Effector memory CD4-positive, alpha-beta T cell (primary cell): Measurements from ENCODE around the gene MYBPC2.

Experiments used
- DNase-seq, 3 donors: peaks; one replicate each; pipeline ENCODE4 v3.0.0-alpha.2; 2020
- H3K27ac ChIP-seq: 2 replicates; pipeline ENCODE4 v1.7.0; 2013; ENCODE audit warnings: mild to moderate bottlenecking, low read length, moderate library complexity; ENCODE audit not compliant: insufficient read depth, poor library complexity, severe bottlenecking
- H3K27me3 ChIP-seq: replicated peaks from 2 replicates; pipeline ENCODE4 v1.7.0; 2013; ENCODE audit warnings: mild to moderate bottlenecking, low read length; ENCODE audit not compliant: insufficient read depth, control insufficient read depth, poor library complexity, severe bottlenecking
- H3K36me3 ChIP-seq: 2 replicates; pipeline ENCODE4 v1.7.0; 2013; ENCODE audit warnings: mild to moderate bottlenecking, low read length, moderate library complexity; ENCODE audit not compliant: control insufficient read depth, insufficient read depth
- H3K4me1 ChIP-seq: 2 replicates; pipeline ENCODE4 v1.7.0; 2013; ENCODE audit warnings: low read length, mild to moderate bottlenecking; ENCODE audit not compliant: control insufficient read depth, insufficient read depth, poor library complexity, severe bottlenecking
- H3K4me3 ChIP-seq: 2 replicates; pipeline ENCODE4 v1.7.0; 2013; ENCODE audit warnings: low read length, low read depth, mild to moderate bottlenecking; ENCODE audit not compliant: insufficient read depth, poor library complexity, severe bottlenecking
- H3K9me3 ChIP-seq: 2 replicates; pipeline ENCODE4 v1.7.0; 2013; ENCODE audit warnings: mild to moderate bottlenecking, low read length, moderate library complexity; ENCODE audit not compliant: control insufficient read depth

The MYBPC2 gene

DNA sequence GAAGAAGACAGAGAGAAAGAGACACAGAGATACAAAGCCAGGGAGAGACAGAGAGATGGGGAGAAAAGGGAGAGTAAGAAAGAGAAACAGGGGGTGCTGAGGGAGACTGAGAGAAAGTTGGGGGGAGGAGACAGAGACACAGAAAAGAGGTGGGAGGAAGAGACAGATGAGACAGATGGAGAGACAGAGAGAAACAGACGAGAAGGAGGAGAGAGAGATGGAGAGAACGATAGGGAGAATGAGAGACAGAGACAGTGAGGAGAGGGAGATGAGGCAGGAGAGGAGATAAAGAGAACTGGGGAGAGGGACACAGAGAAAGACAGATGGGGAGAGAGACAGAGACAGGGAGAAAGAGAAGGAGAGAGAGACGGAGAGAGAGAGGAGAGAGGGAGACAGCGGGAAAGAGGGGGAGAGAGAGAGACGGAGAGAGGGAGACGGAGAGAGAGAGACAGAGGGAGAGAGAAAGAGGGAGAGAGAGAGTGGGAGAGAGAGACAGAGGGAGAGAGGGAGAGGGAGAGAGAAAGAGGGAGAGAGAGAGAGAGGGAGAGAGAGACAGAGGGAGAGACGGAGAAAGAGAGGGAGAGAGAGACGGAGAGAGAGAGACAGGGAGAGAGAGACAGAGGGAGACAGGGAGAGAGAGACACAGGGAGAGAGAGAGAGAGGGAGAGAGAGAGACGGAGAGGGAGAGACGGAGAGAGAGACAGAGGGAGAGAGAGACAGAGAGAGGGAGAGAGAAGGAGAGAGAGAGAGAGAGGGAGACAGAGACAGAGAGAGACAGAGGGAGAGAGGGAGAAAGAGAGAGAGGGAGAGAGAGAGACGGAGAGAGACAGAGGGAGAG lies 65.7 kb downstream of the MYBPC2 start:
- no peak overlapping the region for H3K27ac ChIP-seq
- no peaks in the 10 kb centered on the region for H3K4me1 ChIP-seq
- DNase-seq: no peak
- H3K4me3 ChIP-seq: no peak overlapping the region
- no peaks in the 10 kb centered on the region for H3K9me3 ChIP-seq
- H3K36me3 ChIP-seq: no peaks in the 10 kb centered on the region
- H3K27me3 ChIP-seq: no peaks in the 10 kb centered on the region

DNA sequence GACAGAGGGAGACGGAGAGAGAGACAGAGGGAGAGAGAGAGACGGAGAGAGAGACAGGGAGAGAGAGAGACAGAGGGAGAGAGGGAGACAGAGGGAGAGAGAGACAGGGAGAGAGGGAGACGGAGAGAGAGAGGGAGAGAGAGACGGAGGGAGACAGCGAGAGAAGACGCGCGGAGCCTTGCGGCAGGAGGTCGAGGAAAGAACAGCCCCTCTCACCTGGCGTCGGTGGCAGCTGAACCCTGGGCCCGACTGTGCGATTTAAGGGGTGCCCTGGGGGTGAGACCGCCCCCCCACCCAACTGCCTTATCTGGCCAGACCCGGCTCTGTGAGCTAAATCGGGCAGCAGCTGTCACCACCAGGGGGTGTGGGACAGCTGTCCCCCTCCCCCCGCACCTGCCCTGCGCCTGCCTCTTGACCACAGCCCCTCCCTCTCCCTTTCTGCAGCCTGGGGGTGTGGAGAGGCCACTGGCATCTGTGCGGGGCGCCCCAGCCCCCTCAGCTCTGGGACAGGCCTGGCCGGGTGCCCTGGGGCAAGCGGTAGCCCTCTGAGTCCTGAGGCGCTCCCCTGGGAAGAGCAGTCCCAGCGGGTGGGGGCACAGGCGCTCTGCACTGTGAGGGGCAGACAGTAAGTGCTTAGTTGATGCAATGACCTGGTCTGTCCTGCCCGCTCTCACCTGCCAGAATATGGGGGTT lies 67.5 kb downstream of the MYBPC2 start:
- no peaks in the 10 kb centered on the region for H3K4me1 ChIP-seq
- H3K9me3 ChIP-seq: no peaks in the 10 kb centered on the region
- H3K36me3 ChIP-seq: no peaks in the 10 kb centered on the region
- H3K27ac ChIP-seq: no peak overlapping the region
- H3K27me3 ChIP-seq: no peaks in the 10 kb centered on the region
- no peak for DNase-seq
- H3K4me3 ChIP-seq: no peak overlapping the region

DNA sequence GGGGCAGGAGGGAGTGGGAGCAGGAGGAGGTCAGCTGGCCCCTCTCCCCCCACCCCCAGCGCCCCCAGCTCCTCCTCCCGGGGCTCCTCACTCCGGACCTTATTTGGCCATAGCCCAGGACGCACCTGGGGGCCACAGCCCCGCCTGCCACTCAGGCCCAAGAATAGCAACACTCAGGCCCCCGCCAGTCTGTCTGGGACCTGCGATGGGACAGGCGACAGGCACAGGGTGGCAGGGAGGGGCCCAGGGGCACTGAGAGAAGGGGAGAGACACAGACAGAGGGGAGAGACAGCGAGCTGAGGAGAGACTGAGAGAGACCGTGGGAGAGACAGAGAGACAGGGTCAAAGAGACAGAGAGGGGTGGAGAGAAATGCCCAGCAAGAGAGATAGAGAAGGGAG lies 68.1 kb downstream of the MYBPC2 start:
- no peaks in the 10 kb centered on the region for H3K27me3 ChIP-seq
- H3K9me3 ChIP-seq: no peaks in the 10 kb centered on the region
- H3K27ac ChIP-seq: no peak overlapping the region

DNA sequence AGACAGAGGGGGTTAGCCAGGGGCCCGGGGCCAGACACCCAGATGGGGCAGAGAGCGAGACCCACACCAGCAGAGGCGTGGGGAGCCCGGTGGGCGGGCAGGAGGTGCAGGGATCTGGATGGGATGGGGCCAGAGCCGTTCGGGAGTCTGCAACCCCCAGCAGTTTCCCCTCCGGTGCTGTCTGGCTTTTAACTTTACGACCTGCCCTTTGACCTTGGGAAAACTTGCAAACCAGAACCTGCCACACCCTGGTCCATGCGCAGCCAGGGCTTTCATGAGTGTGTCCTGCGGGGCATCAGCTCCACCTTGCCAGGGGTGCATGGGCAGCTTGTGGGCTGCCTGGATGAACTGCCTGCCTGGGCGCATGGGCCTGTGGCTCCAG lies 68.5 kb downstream of the MYBPC2 start:
- Histone ChIP-seq H3K4me1 (no peaks in the 10 kb centered on the region), H3K36me3 (no peaks in the 10 kb centered on the region), H3K4me3 (no peak overlapping the region), H3K27me3 (no peaks in the 10 kb centered on the region), H3K27ac (no peak overlapping the region), H3K9me3 (no peaks in the 10 kb centered on the region)
- DNase-seq: no peak

More for the DNA sequence above, 68.1 kb downstream of the MYBPC2 start:
- no peaks in the 10 kb centered on the region for H3K36me3 ChIP-seq
- H3K4me3 ChIP-seq: no peak overlapping the region
- no peaks in the 10 kb centered on the region for H3K4me1 ChIP-seq
- DNase-seq: no peak

DNA sequence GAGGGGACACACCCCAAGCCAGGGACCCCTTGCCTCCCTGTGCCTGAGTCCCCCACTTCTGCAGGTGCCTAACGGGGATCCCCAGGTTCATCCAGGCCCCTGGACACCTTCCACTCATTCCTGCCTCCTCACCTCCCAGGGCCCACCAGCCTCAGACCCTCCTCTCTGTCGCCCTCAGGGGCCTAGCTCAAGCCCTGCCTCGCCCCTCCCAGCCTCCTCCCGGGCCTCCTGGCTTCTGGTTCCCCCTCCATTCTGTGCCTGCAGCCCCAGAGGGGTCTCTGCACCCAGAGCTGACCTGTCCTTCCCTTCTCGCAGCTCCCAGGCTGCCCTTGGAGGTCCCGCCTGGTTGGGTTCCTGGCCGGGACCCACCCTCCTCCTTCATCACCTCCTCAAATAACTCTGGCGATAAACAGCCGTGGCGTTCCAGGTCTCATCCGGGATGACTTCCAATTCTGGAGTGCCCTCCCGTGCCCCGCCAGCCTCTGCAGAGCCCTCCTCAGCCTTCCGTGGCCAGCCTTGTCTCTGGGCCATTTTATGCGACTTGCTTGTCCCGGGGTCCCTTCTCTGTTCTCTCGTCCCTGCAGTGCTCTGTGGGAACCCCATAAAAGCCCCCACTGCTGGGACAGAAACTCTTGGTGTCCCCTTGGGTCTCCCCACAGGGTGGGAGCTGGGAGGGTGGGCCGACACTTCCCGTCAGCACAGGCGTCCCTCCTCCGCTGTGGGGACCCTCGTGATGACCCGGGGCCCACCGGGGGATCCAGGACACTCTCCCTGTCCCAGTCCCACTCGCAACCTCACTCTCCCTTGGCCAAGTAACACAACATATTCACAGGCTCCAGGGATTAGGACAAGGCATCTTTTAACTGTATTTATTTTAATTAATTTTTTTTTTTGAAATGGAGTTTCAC lies 69.1 kb downstream of the MYBPC2 start:
- H3K4me3 ChIP-seq: no peak overlapping the region
- H3K36me3 ChIP-seq: no peaks in the 10 kb centered on the region
- H3K9me3 ChIP-seq: no peaks in the 10 kb centered on the region
- H3K4me1 ChIP-seq: no peaks in the 10 kb centered on the region
- DNase-seq: no peak
- H3K27me3 ChIP-seq: no peaks in the 10 kb centered on the region
- H3K27ac ChIP-seq: no peak overlapping the region

DNA sequence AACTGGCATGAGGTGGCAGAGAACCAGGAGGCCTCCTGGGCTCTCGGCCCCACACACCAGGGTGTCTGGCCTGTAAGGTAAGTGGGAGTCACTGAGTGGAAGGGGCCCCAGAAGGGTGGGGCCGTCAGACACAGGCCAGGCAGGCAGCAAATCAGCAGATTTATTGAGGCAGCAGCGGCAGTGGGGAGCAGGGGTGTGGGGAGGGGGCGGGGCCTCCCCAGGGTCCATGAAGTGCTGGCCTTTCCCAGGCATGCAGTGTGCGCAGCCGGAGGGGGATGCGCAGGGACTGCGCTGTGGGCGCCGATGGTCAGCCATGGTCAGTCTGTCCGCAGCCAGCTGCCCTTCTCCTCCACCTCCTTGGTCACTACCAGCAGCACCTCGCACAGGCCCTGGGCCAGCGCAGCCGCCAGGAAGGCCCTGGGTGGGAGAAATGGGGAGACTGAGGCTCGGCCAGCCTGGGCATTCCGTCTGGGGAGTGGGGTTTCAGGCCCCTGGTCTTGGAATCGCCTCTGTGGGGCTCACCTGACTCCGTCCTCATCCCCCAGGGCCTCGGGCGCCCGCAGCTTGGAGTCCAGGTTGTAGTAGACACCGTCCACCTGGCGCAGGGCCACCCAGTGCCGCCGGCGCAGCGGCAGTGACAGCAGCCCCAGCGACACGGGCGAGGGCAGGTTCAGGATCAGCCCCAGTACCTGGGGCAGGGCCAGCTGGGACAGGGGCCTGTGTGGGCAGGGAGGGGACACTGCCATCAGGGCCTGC lies 73.3 kb downstream of the MYBPC2 start:
- no peaks in the 10 kb centered on the region for H3K9me3 ChIP-seq
- no peak overlapping the region for H3K4me3 ChIP-seq
- no peak overlapping the region for H3K27ac ChIP-seq
- no peaks in the 10 kb centered on the region for H3K27me3 ChIP-seq
- DNase-seq: no peak
- no peaks in the 10 kb centered on the region for H3K36me3 ChIP-seq
- peaks cover 9% of the 10 kb centered on the region for H3K4me1 ChIP-seq

DNA sequence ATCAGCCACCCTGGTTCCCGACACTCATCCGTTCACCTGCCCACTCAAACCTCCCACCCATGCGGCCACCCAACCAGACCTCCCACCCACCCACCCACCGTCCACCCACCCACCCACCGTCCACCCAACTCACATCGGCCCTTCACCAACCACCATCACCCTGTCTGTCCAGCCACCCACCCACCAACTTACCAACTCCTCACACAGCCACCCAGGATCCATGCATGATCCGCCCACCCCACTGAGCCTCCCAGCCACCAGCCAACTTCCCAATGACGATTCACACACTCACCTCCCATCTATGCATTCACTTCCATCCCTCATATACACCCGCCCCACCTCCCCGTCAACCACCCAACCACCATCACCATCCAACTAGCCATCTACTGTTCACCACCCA lies 74.0 kb downstream of the MYBPC2 start:
- Histone ChIP-seq H3K27ac (no peak overlapping the region), H3K27me3 (no peaks in the 10 kb centered on the region), H3K4me3 (no peak overlapping the region), H3K9me3 (no peaks in the 10 kb centered on the region), H3K36me3 (no peaks in the 10 kb centered on the region), H3K4me1 (peaks cover 12% of the 10 kb centered on the region)
- no peak for DNase-seq

DNA sequence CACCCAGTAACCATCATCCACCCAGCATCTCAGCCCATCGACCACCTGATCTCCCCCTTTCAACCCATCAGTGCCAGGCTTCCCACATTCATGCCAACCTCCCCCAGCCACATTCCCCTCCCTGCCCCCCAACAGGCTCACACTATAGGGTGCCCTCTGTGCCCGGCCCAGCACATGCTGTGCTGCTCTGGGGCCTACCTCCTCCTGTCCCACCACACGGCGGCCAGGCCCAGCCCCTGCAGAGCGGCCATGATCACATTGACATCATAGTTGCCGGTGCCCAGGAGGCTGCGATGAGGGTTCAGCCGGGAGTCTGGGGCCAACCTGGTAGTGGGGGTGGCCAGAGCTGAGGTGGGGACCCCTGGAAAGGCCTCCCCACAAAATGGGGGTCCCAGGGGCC lies 74.7 kb downstream of the MYBPC2 start:
- H3K27me3 ChIP-seq: no peaks in the 10 kb centered on the region
- H3K36me3 ChIP-seq: no peaks in the 10 kb centered on the region
- H3K4me1 ChIP-seq: peaks cover 12% of the 10 kb centered on the region
- no peak for DNase-seq
- H3K9me3 ChIP-seq: no peaks in the 10 kb centered on the region
- no peak overlapping the region for H3K27ac ChIP-seq
- H3K4me3 ChIP-seq: no peak overlapping the region

DNA sequence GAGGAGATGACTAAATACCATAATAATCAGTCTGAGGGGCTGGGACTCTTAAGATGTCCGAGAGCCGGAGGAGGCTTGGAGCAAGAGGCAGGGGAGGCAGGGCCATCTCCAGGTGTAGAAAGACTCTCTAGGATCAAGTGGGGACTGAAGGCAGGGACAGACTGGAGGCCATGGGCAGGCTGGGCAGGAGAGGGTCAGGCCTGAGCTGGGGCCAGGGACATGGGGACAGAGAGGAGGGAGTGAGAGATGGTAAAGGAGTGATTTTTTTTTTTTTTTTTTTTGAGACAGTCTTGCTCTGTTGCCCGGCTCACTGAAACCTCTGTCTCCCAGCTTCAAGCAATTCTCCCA lies 76.1 kb downstream of the MYBPC2 start:
- H3K27ac ChIP-seq: no peak overlapping the region
- H3K27me3 ChIP-seq: no peaks in the 10 kb centered on the region
- H3K9me3 ChIP-seq: no peaks in the 10 kb centered on the region
- no peaks in the 10 kb centered on the region for H3K36me3 ChIP-seq
- H3K4me3 ChIP-seq: no peak overlapping the region
- H3K4me1 ChIP-seq: peaks cover 12% of the 10 kb centered on the region
- no peak for DNase-seq
